Gastroesophageal sphincter (tissue), 4 donors: ENCODE results near the gene USP38. TPM values are rescaled to one million over a fixed set of nuclear protein-coding genes. Genes with fewer than 3 reads are reported as not detected.
"Not testable (repeated sequence)": the region's sequence is repeated elsewhere in the genome, so short reads cannot be mapped to it uniquely, and the experiment has no call there.

Source experiments
- ATAC-seq: fragments of 150-250 bp; one replicate; pipeline ENCODE4 v1.9.1; 2016; ENCODE audit warnings: mild to moderate bottlenecking, moderate library complexity
- H3K27ac ChIP-seq, 4 donors: fragments of 200-600 bp; sonication (generic) in 3 of 4; 1 replicate in 3 of 4; 2 replicates in 1 of 4; pipeline ENCODE4 v1.5.1; 2016 to 2019
- H3K27me3 ChIP-seq: fragments of 200-600 bp; sonication (generic); one replicate; pipeline ENCODE4 v1.5.1; 2019
- H3K36me3 ChIP-seq, 2 donors: fragments of 200-600 bp; sonication (generic); one replicate each; pipeline ENCODE4 v1.5.1; 2019; ENCODE audit warnings: control low read depth in 1 of 2
- H3K4me1 ChIP-seq, 3 donors: fragments of 200-600 bp; sonication (generic); 1 replicate in 2 of 3; 2 replicates in 1 of 3; pipeline ENCODE4 v1.5.1; 2016 to 2019; ENCODE audit warnings: control low read depth in 2 of 3
- H3K4me3 ChIP-seq, 2 donors: fragments of 200-600 bp; sonication (generic); one replicate each; pipeline ENCODE4 v1.5.1; 2019; ENCODE audit warnings: mild to moderate bottlenecking in 1 of 2, moderate library complexity in 1 of 2
- H3K9me3 ChIP-seq, 3 donors: fragments of 200-600 bp; sonication (generic); one replicate each; pipeline ENCODE4 v1.5.1; 2017 to 2019; ENCODE audit warnings: control low read depth in 2 of 3
- EP300 ChIP-seq: sonication (generic); formaldehyde crosslinking; IDR thresholded peaks from one replicate; pipeline ENCODE4 v1.6.1; 2017; ENCODE audit warnings: antibody characterized with exemption, mild to moderate bottlenecking
- POLR2A ChIP-seq, 2 donors: fragments of 450-650 bp; IDR thresholded peaks; one replicate each; pipeline ENCODE4 v1.6.1; 2017; ENCODE audit warnings: antibody characterized with exemption in 2 of 2, mild to moderate bottlenecking in 2 of 2, moderate library complexity in 1 of 2
- POLR2AphosphoS5 ChIP-seq: sonication (generic); formaldehyde crosslinking; IDR thresholded peaks from one replicate; pipeline ENCODE4 v1.6.1; 2017; ENCODE audit warnings: antibody characterized with exemption
- WGBS, 2 donors: methylation state at CpG; one replicate each; pipeline ENCODE4 v1.1.5; 2018; ENCODE audit warnings: low coverage in 1 of 2; 5-methylcytosine and 5-hydroxymethylcytosine counted together
- total RNA-seq, 4 donors: library from RNA; depleted of rRNA; stranded (reverse); fragments of >200 nt; gene quantifications; one replicate each; pipeline ENCODE4 v1.1.0, GENCODE V29; 2016
- TF ChIP-seq, protein P1 (sequence below), 4 experiments: fragments of 200-600 bp in 2 of 4; fragments of 450-650 bp in 2 of 4; sonication (generic) in 1 of 4; IDR thresholded peaks; one replicate each; pipeline ENCODE4 v1.5.1; 2017 to 2019; ENCODE audit warnings: antibody characterized with exemption in 4 of 4, mild to moderate bottlenecking in 2 of 4, moderate library complexity in 2 of 4

The USP38 gene
- total RNA-seq, 4 donors from 2014 or later: 24.2 to 29.9 (median 26.5) TPM

DNA sequence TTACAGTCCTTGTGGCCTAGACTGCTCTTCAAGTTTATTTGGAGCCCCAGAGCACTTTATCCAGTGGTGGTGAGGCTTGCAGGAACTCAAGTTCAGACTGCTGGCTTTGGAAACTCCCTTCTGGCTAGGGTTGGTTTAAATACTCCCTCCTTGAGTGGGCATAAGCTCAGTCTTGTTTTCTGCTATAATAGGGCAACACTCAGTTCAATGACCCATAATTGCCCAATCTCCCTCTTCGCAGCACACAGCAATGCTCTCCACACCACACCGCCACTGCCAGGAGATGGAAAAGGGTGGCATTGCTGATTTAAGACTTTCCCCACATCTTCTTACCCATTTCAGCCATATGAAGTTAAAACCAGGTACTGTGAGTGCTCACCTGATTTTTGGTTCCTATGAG is 27.9 kb upstream of the USP38 start:
- no peaks in the 10 kb centered on the region for H3K36me3 ChIP-seq
- H3K4me3 ChIP-seq: no peak overlapping the region
- ATAC-seq: no peak
- H3K27me3 ChIP-seq: no peaks in the 10 kb centered on the region
- no peak overlapping the region for H3K27ac ChIP-seq
- peaks cover 0 to 55% (median 0%) of the 10 kb centered on the region in 3 donors for H3K9me3 ChIP-seq
- WGBS, 2 donors: 100% methylated on average over 2 of the region's 2 CpGs; no CpG with 5 or more reads in 1 of the 2 donors
- no peaks in the 10 kb centered on the region for H3K4me1 ChIP-seq
- no peak for TF ChIP-seq POLR2AphosphoS5
- TF ChIP-seq, protein P1, sequence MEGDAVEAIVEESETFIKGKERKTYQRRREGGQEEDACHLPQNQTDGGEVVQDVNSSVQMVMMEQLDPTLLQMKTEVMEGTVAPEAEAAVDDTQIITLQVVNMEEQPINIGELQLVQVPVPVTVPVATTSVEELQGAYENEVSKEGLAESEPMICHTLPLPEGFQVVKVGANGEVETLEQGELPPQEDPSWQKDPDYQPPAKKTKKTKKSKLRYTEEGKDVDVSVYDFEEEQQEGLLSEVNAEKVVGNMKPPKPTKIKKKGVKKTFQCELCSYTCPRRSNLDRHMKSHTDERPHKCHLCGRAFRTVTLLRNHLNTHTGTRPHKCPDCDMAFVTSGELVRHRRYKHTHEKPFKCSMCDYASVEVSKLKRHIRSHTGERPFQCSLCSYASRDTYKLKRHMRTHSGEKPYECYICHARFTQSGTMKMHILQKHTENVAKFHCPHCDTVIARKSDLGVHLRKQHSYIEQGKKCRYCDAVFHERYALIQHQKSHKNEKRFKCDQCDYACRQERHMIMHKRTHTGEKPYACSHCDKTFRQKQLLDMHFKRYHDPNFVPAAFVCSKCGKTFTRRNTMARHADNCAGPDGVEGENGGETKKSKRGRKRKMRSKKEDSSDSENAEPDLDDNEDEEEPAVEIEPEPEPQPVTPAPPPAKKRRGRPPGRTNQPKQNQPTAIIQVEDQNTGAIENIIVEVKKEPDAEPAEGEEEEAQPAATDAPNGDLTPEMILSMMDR (IDR thresholded peaks at IDR 0.05): no peak
- no peak for TF ChIP-seq POLR2A (IDR thresholded peaks at IDR 0.05)
- no peak for TF ChIP-seq EP300

DNA sequence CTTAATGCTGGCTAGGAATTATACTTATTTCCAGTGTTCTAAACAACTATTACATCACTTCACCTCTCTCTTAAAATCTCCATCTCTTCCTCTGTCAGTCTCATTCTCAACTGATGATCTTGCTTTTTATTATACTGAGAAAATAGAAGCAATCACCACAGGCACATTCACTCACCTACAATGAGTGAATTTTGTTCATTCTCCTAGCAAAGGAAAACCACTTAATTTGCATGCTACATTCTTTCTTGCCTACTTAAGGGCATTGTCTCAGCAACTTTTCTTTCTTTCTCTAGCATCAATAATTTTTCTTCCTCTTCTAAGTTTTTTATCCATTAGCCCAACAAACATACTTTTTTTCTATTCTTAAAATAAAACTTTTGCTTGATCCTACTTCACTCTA is 21.1 kb upstream of the USP38 start:
- H3K4me1 ChIP-seq: no peaks in the 10 kb centered on the region
- no peaks in the 10 kb centered on the region for H3K36me3 ChIP-seq
- no peaks in the 10 kb centered on the region for H3K27me3 ChIP-seq
- no peak overlapping the region for H3K27ac ChIP-seq
- H3K9me3 ChIP-seq: peaks cover 0 to 8% (median 0%) of the 10 kb centered on the region in 3 donors
- H3K4me3 ChIP-seq: no peak overlapping the region
- ATAC-seq: no peak
- TF ChIP-seq POLR2AphosphoS5 (no peak), EP300 (no peak), POLR2A (IDR thresholded peaks at IDR 0.05) (no peak)
- TF ChIP-seq, protein P1 (IDR thresholded peaks at IDR 0.05): no peak

DNA sequence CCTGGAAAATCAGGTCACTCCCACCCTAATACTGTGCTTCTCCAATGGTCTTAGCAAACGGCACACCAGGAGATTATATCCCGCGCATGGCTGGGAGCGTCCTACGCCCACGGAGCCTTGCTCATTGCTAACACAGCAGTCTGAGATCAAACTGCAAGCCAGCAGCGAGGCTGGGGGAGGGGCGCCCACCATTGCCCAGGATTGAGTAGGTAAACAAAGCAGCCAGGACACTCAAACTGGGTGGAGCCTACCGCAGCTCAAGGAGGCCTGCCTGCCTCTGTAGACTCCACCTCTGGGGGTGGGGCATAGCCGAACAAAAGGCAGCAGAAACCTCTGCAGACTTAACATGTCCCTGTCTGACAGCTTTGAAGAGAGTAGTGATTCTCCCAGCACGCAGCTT is 18.0 kb upstream of the USP38 start:
- H3K4me3 ChIP-seq, H3K27ac ChIP-seq, H3K4me1 ChIP-seq, H3K36me3 ChIP-seq, ATAC-seq, H3K27me3 ChIP-seq, H3K9me3 ChIP-seq: not testable (repeated sequence)
- WGBS, 2 donors: 93% methylated on average over 3 of the region's 11 CpGs; no CpG with 5 or more reads in 1 of the 2 donors

DNA sequence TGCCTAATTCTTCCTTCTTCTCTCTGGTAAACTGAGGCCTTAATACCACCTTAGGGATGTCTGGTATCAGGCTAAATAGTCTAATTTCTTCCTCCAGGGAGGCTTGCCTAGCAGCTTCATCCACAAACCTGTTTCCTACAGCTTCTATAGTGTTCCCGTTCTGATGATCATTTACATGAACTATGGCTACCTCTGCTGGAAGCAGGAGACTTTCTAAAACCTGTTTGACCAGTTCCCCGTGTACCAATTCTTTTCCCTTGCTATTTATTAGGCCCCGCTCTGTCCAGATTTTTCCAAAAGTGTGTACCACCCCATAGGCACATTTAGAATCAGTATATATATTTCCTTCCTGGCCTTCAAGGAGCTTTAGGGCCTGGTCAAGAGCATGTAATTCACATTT is 5.8 kb upstream of the USP38 start:
- 92 to 93% methylated on average over 3 of the region's 3 CpGs for WGBS, 2 donors

GRCh38 chr4:143183513-143184216 is 1.1 kb upstream of the USP38 start:
- no peaks in the 10 kb centered on the region for H3K27me3 ChIP-seq
- WGBS, 2 donors: 40 to 51% methylated on average over 7 to 9 of the region's 9 CpGs
- peak overlapping the region; percentile 63 to 84 for H3K4me3 ChIP-seq
- no peaks in the 10 kb centered on the region for H3K9me3 ChIP-seq
- no peaks in the 10 kb centered on the region for H3K36me3 ChIP-seq
- ATAC-seq: no peak
- no peak for TF ChIP-seq POLR2A (IDR thresholded peaks at IDR 0.05)
- no peak for TF ChIP-seq EP300
- no peak for TF ChIP-seq POLR2AphosphoS5
- TF ChIP-seq, protein P1 (IDR thresholded peaks at IDR 0.05): no peak
- H3K27ac ChIP-seq: peak overlapping the region; percentile 93 to 96 (median 94)
- peaks cover 0 to 30% (median 4%) of the 10 kb centered on the region in 3 donors for H3K4me1 ChIP-seq

More for the DNA sequence above, 5.8 kb upstream of the USP38 start:
- no peaks in the 10 kb centered on the region for H3K36me3 ChIP-seq
- H3K4me3 ChIP-seq: no peak overlapping the region
- H3K27me3 ChIP-seq: no peaks in the 10 kb centered on the region
- no peak for ATAC-seq
- peaks cover 0 to 11% (median 0%) of the 10 kb centered on the region in 3 donors for H3K9me3 ChIP-seq
- TF ChIP-seq, protein P1 (IDR thresholded peaks at IDR 0.05): no peak
- no peak overlapping the region for H3K27ac ChIP-seq
- H3K4me1 ChIP-seq: peaks cover 0 to 13% (median 0%) of the 10 kb centered on the region in 3 donors
